ENCODE measurements around the gene GALR3. TPM values are rescaled to one million over a fixed set of nuclear protein-coding genes. Genes with fewer than 3 reads are reported as not detected.

GALR3 gene
- total RNA-seq, 1 experiment from 2014 or later = not detected

- ATAC-seq (peak; percentile 51), DNase-seq (ENCODE audit: low read depth, low spot score) (no peak)
- ChIA-PET CTCF (interaction anchor here (1.0 to 1.5 kb wide), 2 partner anchors 13 to 174 kb away, joined by 4 to 5 read pairs; no protein-coding TSS in a partner anchor), POLR2A (no interaction called here)
- Histone ChIP-seq H3K4me1 (ENCODE audit: control insufficient read depth, insufficient read depth, low read length) (peaks cover 9% of the 10 kb centered on the region), H3K36me3 (ENCODE audit: control insufficient read depth, insufficient read depth, low read length) (no peaks in the 10 kb centered on the region), H3K27ac (ENCODE audit: low read length) (no peak overlapping the region), H3K9me3 (ENCODE audit: control insufficient read depth, insufficient read depth, low read depth, low read length) (no peaks in the 10 kb centered on the region), H3K27me3 (ENCODE audit: control insufficient read depth, insufficient read depth, low read length) (no peaks in the 10 kb centered on the region), H3K4me3 (ENCODE audit: low read depth in 2 of 2, low read length in 2 of 2) (no peak overlapping the region)
- BruUV-seq (replicated peaks) = no TSS peak
- TF ChIP-seq, protein P1, sequence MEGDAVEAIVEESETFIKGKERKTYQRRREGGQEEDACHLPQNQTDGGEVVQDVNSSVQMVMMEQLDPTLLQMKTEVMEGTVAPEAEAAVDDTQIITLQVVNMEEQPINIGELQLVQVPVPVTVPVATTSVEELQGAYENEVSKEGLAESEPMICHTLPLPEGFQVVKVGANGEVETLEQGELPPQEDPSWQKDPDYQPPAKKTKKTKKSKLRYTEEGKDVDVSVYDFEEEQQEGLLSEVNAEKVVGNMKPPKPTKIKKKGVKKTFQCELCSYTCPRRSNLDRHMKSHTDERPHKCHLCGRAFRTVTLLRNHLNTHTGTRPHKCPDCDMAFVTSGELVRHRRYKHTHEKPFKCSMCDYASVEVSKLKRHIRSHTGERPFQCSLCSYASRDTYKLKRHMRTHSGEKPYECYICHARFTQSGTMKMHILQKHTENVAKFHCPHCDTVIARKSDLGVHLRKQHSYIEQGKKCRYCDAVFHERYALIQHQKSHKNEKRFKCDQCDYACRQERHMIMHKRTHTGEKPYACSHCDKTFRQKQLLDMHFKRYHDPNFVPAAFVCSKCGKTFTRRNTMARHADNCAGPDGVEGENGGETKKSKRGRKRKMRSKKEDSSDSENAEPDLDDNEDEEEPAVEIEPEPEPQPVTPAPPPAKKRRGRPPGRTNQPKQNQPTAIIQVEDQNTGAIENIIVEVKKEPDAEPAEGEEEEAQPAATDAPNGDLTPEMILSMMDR (IDR thresholded peaks at IDR 0.05) = no peak
- intact Hi-C loops (cut with micrococcal nuclease; ENCODE audit: unreplicated experiment) = no loop called here
- in situ Hi-C loops (cut with HindIII; ENCODE audit: low pct_unique_long_range_greater_than_20kb, low sequenced_read_pairs) = no loop called here
These were observed 41.6 kb upstream of the GALR3 start for GRCh38 chr22:37781434-37782059.

DNA sequence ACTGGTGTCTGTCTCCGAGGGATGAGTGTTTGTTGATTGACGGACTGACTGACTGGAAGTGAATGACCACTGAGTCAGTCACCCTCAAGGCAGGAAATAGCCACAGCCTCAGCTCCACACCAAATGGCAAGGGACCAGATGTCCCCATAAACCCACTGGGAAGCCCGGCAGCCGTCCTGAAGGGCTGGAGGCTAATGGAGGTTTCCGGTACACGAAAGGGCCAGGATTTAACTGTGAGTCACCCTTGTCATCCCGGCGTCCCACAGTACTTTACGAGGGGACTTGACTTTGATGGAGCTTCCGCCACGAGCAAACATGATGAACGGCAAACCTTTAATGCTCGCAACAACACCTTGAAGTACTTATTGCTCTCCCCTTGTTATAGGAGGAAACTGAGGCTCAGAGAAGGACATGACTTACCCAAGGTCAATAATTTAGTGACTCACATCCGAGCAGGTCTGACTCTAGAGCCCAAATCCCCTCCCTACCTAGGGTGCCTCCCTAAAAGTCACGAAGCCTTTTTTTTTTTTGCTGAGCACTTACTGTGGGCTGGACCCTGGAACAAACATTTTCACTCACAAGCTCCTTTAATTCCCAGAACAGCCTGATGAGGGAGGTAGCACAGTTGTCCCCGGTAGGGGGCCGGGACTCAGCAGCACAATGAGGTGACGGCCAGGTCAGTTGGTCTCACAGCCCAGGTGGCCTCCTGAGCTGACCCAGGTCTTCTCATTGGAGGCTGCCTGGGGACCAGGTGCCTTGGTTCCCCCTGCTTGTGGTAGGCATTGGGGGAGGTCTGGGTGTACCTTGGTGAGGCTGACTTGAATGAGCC, 40.6 kb upstream of the GALR3 start:
- in situ Hi-C loops (cut with HindIII; ENCODE audit: low pct_unique_long_range_greater_than_20kb, low sequenced_read_pairs) (no loop called here), intact Hi-C loops (cut with micrococcal nuclease; ENCODE audit: unreplicated experiment) (no loop called here)
- DNase-seq (ENCODE audit: low read depth, low spot score) = no peak
- H3K4me1 ChIP-seq (ENCODE audit: control insufficient read depth, insufficient read depth, low read length) = peaks cover 5% of the 10 kb centered on the region
- H3K27ac ChIP-seq (ENCODE audit: low read length) = peak overlapping the region; percentile 48; the same call in 1 of the 2 replicates
- ChIA-PET CTCF (no interaction called here), POLR2A (interaction anchor here (0.5 kb wide), 1 partner anchor 90 kb away, joined by 4 read pairs; no protein-coding TSS in a partner anchor)
- ATAC-seq = peak; percentile 71
- no TSS peak for BruUV-seq (replicated peaks)
- H3K4me3 ChIP-seq (ENCODE audit: low read depth in 2 of 2, low read length in 2 of 2) = no peak overlapping the region
- H3K36me3 ChIP-seq (ENCODE audit: control insufficient read depth, insufficient read depth, low read length) = no peaks in the 10 kb centered on the region
- H3K9me3 ChIP-seq (ENCODE audit: control insufficient read depth, insufficient read depth, low read depth, low read length) = no peaks in the 10 kb centered on the region
- TF ChIP-seq SIN3A (IDR thresholded peaks at IDR 0.05; ENCODE audit: borderline replicate concordance, insufficient read depth, low read depth, low read length) = no peak
- TF ChIP-seq TCF7L2 (IDR thresholded peaks at IDR 0.05; ENCODE audit: low read depth, low read length) = peak; percentile 56; the same call in 1 of the 2 replicates
- H3K27me3 ChIP-seq (ENCODE audit: control insufficient read depth, insufficient read depth, low read length) = no peaks in the 10 kb centered on the region

- BruUV-seq (replicated peaks) = no TSS peak
- Histone ChIP-seq H3K9me3 (ENCODE audit: control insufficient read depth, insufficient read depth, low read depth, low read length) (no peaks in the 10 kb centered on the region), H3K4me3 (ENCODE audit: low read depth in 2 of 2, low read length in 2 of 2) (no peak overlapping the region), H3K4me1 (ENCODE audit: control insufficient read depth, insufficient read depth, low read length) (peaks cover 5% of the 10 kb centered on the region), H3K36me3 (ENCODE audit: control insufficient read depth, insufficient read depth, low read length) (no peaks in the 10 kb centered on the region), H3K27me3 (ENCODE audit: control insufficient read depth, insufficient read depth, low read length) (no peaks in the 10 kb centered on the region), H3K27ac (ENCODE audit: low read length) (no peak overlapping the region)
- ATAC-seq = no peak
- ChIA-PET CTCF (no interaction called here), POLR2A (no interaction called here)
- TF ChIP-seq SIN3A (IDR thresholded peaks at IDR 0.05; ENCODE audit: borderline replicate concordance, insufficient read depth, low read depth, low read length) (no peak), POLR2AphosphoS5 (IDR thresholded peaks at IDR 0.05; ENCODE audit: low read depth, low read length) (no peak), TCF7L2 (IDR thresholded peaks at IDR 0.05; ENCODE audit: low read depth, low read length) (no peak)
- TF ChIP-seq, protein P1 (IDR thresholded peaks at IDR 0.05) = no peak
- intact Hi-C loops (cut with micrococcal nuclease; ENCODE audit: unreplicated experiment) (no loop called here), in situ Hi-C loops (cut with HindIII; ENCODE audit: low pct_unique_long_range_greater_than_20kb, low sequenced_read_pairs) (no loop called here)
- no peak for DNase-seq (ENCODE audit: low read depth, low spot score)
These were observed 38.2 kb upstream of the GALR3 start for GRCh38 chr22:37784829-37785495.

Data from Panc1 (cell line).